Activated naive CD8-positive, alpha-beta T cell treated with anti-CD3 and anti-CD28 coated beads, Interleukin-2, amount 10 ng/mL, durations not matched to agents 7 days and 5 days (primary cell): ENCODE measurements around the gene COX10. TPM values are rescaled to one million over a fixed set of nuclear protein-coding genes. Genes with fewer than 3 reads are reported as not detected.
A peak's percentile ranks its signal among the peaks of the same experiment; 100 is the strongest.
"Not testable (repeated sequence)": the region's sequence is repeated elsewhere in the genome, so short reads cannot be mapped to it uniquely, and the experiment has no call there.

Experiments used
- ATAC-seq: fragments of 150-1000 bp; cut with Tn5 transposase; one replicate; pipeline ENCODE4 v1.10.0; 2021; ENCODE audit warnings: low read depth, moderate library complexity
- POLR2A ChIA-PET: fragments of 350-600 bp; sonication (Branson Sonifier 250); formaldehyde crosslinking; loops from one replicate; lab custom pipeline; 2021; ENCODE audit warnings: antibody characterized with exemption; lab: Charles Lee
- DNase-seq: peaks from one replicate; pipeline ENCODE4 v3.0.0; 2021
- H3K27ac Mint-ChIP-seq: one replicate; pipeline ENCODE4 v1.8.0; 2022; ENCODE audit warnings: mild to moderate bottlenecking, mixed read lengths
- H3K27me3 Mint-ChIP-seq: one replicate; pipeline ENCODE4 v1.8.0; 2022; ENCODE audit warnings: mild to moderate bottlenecking, moderate library complexity, mixed read lengths
- H3K36me3 Mint-ChIP-seq: one replicate; pipeline ENCODE4 v1.8.0; 2021; ENCODE audit warnings: mild to moderate bottlenecking, mixed read lengths
- H3K4me1 Mint-ChIP-seq: one replicate; pipeline ENCODE4 v1.8.0; 2021; ENCODE audit warnings: mixed read lengths
- H3K4me3 Mint-ChIP-seq: one replicate; pipeline ENCODE4 v1.8.0; 2022; ENCODE audit warnings: mild to moderate bottlenecking, moderate library complexity, mixed read lengths
- H3K9me3 Mint-ChIP-seq: one replicate; pipeline ENCODE4 v1.8.0; 2021; ENCODE audit warnings: mixed read lengths
- total RNA-seq, 2 experiments: library from RNA; stranded (reverse); gene quantifications; one replicate each; pipeline ENCODE4 v1.2.3, GENCODE V29; 2021

Gene COX10
- 10 to 100 TPM; 17.1 to 19.8 TPM for total RNA-seq

- Mint-ChIP-seq H3K36me3 (peaks cover 32% of the 10 kb centered on the region), H3K4me1 (peaks cover 32% of the 10 kb centered on the region), H3K27ac (peak within 1 kb of the TSS; percentile 91), H3K4me3 (peak within 1 kb of the TSS; percentile 93), H3K27me3 (no peaks in the 10 kb centered on the region), H3K9me3 (peaks cover 1% of the 10 kb centered on the region)
- peak; percentile 94 for ATAC-seq
- POLR2A ChIA-PET, result interaction anchor here (0.6 to 2.1 kb wide), 5 partner anchors 12 to 232 kb away, joined by 3 to 13 read pairs (median 4); partner anchors contain the start of gene HS3ST3B1
- peak; percentile 87 for DNase-seq
Observed at GRCh38 chr17:14069251-14070021, at the start of gene COX10. Gene COX10 (plus strand): TSS chr17:14069504. CDS start chr17:14069606, 102 bp downstream.

- H3K27me3 Mint-ChIP-seq, POLR2A ChIA-PET, H3K36me3 Mint-ChIP-seq, ATAC-seq, H3K27ac Mint-ChIP-seq, DNase-seq, H3K4me1 Mint-ChIP-seq, H3K4me3 Mint-ChIP-seq, H3K9me3 Mint-ChIP-seq: not testable (repeated sequence)
Observed at GRCh38 chr17:14021651-14022294, 47.5 kb upstream of the COX10 start.

- DNase-seq, H3K4me1 Mint-ChIP-seq, H3K4me3 Mint-ChIP-seq, ATAC-seq, H3K27me3 Mint-ChIP-seq, H3K27ac Mint-ChIP-seq, H3K9me3 Mint-ChIP-seq, POLR2A ChIA-PET: not testable (repeated sequence)
- peaks cover 43% of the 10 kb centered on the region for H3K36me3 Mint-ChIP-seq
Observed at GRCh38 chr17:14029755-14030154, 39.5 kb upstream of the COX10 start.

GRCh38 chr17:14032234-14032633 lies 37.1 kb upstream of the COX10 start:
- no peak for ATAC-seq
- no peak overlapping the region for H3K4me3 Mint-ChIP-seq
- POLR2A ChIA-PET, result no interaction called here
- peaks cover 54% of the 10 kb centered on the region for H3K36me3 Mint-ChIP-seq
- H3K4me1 Mint-ChIP-seq, result peaks cover 2% of the 10 kb centered on the region
- DNase-seq, result no peak
- no peak overlapping the region for H3K27ac Mint-ChIP-seq
- H3K9me3 Mint-ChIP-seq, result peaks cover 1% of the 10 kb centered on the region
- no peaks in the 10 kb centered on the region for H3K27me3 Mint-ChIP-seq

DNA sequence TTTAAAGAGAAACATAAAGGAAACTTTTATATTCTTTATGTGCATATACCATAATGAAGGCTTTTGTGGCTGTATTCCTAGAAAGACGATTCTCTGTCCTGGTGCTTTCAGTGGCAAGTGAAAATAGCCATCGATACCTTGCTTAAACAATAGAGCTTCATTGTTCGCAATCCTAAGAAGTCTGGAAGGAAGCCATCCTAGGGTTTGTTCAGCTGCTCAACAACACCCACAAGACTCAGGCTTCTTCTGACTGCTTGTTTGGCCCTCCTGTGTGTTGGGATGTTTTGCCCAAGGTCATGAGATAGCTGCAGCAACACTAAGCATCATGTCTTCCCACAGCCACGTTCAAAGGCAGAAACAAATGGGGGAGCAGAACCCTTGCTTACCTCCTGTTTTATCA lies 36.1 kb upstream of the COX10 start:
- Mint-ChIP-seq H3K4me1 (peaks cover 8% of the 10 kb centered on the region), H3K36me3 (peaks cover 56% of the 10 kb centered on the region), H3K27me3 (no peaks in the 10 kb centered on the region), H3K9me3 (peaks cover 1% of the 10 kb centered on the region), H3K4me3 (no peak overlapping the region), H3K27ac (no peak overlapping the region)
- DNase-seq, result no peak
- POLR2A ChIA-PET, result no interaction called here
- no peak for ATAC-seq

- Mint-ChIP-seq H3K27ac (no peak overlapping the region), H3K4me1 (peaks cover 11% of the 10 kb centered on the region)
Observed at GRCh38 chr17:14037453-14037852, 31.9 kb upstream of the COX10 start.

GRCh38 chr17:14038206-14038605 lies 31.1 kb upstream of the COX10 start:
- POLR2A ChIA-PET, result no interaction called here

More at GRCh38 chr17:14037453-14037852, 31.9 kb upstream of the COX10 start:
- peaks cover 54% of the 10 kb centered on the region for H3K36me3 Mint-ChIP-seq
- no peaks in the 10 kb centered on the region for H3K9me3 Mint-ChIP-seq
- ATAC-seq (no peak), DNase-seq (no peak)
- POLR2A ChIA-PET, result no interaction called here
- no peaks in the 10 kb centered on the region for H3K27me3 Mint-ChIP-seq
- no peak overlapping the region for H3K4me3 Mint-ChIP-seq

DNA sequence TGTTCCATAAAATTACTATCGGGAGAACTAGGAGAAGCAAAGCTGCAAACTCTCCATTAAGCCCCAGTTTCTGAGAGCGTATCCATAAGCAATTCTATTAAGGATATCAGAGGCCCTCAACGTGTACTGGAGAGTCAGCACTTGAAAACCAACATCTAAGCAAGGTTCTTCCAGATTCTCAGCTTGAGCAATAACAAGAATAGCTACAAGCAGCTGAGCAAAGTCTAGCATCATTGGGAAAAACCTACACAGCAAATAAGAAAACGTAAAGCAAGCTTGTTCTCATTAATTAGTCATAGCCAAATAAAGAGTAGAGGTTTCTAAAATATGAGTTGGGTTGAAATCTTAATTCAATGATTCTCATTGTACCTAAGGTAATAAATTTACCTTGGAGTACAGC lies 26.9 kb upstream of the COX10 start:
- Mint-ChIP-seq H3K36me3 (peaks cover 43% of the 10 kb centered on the region), H3K4me3 (no peak overlapping the region), H3K4me1 (peaks cover 13% of the 10 kb centered on the region), H3K27ac (no peak overlapping the region), H3K9me3 (no peaks in the 10 kb centered on the region), H3K27me3 (no peaks in the 10 kb centered on the region)
- no peak for DNase-seq
- ATAC-seq, result no peak
- POLR2A ChIA-PET, result no interaction called here

More at GRCh38 chr17:14038206-14038605, 31.1 kb upstream of the COX10 start:
- DNase-seq (no peak), ATAC-seq (no peak)
- H3K4me3 Mint-ChIP-seq, result no peak overlapping the region
- H3K36me3 Mint-ChIP-seq, result peaks cover 50% of the 10 kb centered on the region
- H3K9me3 Mint-ChIP-seq, result no peaks in the 10 kb centered on the region
- peaks cover 11% of the 10 kb centered on the region for H3K4me1 Mint-ChIP-seq
- H3K27me3 Mint-ChIP-seq, result no peaks in the 10 kb centered on the region
- H3K27ac Mint-ChIP-seq, result no peak overlapping the region

GRCh38 chr17:14044702-14045101 lies 24.6 kb upstream of the COX10 start:
- POLR2A ChIA-PET, result no interaction called here
- no peak overlapping the region for H3K27ac Mint-ChIP-seq

GRCh38 chr17:14046978-14047377 lies 22.3 kb upstream of the COX10 start:
- POLR2A ChIA-PET, result no interaction called here
- DNase-seq, result no peak
- no peak for ATAC-seq
- Mint-ChIP-seq H3K27me3 (no peaks in the 10 kb centered on the region), H3K4me1 (peaks cover 6% of the 10 kb centered on the region), H3K27ac (no peak overlapping the region), H3K4me3 (no peak overlapping the region), H3K9me3 (no peaks in the 10 kb centered on the region), H3K36me3 (peaks cover 52% of the 10 kb centered on the region)

More at GRCh38 chr17:14044702-14045101, 24.6 kb upstream of the COX10 start:
- peaks cover 6% of the 10 kb centered on the region for H3K4me1 Mint-ChIP-seq
- H3K36me3 Mint-ChIP-seq, result peaks cover 41% of the 10 kb centered on the region
- DNase-seq (no peak), ATAC-seq (no peak)
- no peaks in the 10 kb centered on the region for H3K27me3 Mint-ChIP-seq
- H3K9me3 Mint-ChIP-seq, result no peaks in the 10 kb centered on the region
- H3K4me3 Mint-ChIP-seq, result no peak overlapping the region

DNA sequence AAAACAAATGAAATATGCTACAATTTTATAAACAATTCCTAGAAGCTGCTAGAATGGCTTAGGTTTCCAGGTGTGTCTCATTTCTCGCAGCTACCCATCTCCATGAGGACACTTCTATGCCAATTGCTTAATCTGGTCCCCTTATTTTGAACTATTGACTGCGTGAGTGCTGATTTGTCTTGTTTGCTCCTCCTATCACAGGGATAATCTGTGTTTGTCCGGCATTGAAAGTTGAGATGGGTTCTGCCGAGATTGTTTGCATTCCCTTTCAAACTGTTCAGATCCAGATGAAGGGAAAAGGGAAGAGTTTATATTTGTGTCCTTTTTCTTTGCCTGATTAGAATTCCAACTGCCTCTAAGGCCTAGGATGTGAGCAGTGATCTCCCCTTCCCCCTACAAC lies 21.7 kb upstream of the COX10 start:
- POLR2A ChIA-PET, result interaction anchor here (1.5 kb wide), 1 partner anchor 253 kb away, joined by 4 read pairs; the partner anchor contains the start of gene HS3ST3B1
- no peak for ATAC-seq
- no peaks in the 10 kb centered on the region for H3K27me3 Mint-ChIP-seq
- peaks cover 6% of the 10 kb centered on the region for H3K4me1 Mint-ChIP-seq
- no peaks in the 10 kb centered on the region for H3K9me3 Mint-ChIP-seq
- no peak overlapping the region for H3K4me3 Mint-ChIP-seq
- no peak for DNase-seq
- no peak overlapping the region for H3K27ac Mint-ChIP-seq
- H3K36me3 Mint-ChIP-seq, result peaks cover 48% of the 10 kb centered on the region

- Mint-ChIP-seq H3K4me3 (no peak overlapping the region), H3K27me3 (no peaks in the 10 kb centered on the region), H3K27ac (peak overlapping the region; percentile 36), H3K4me1 (peaks cover 6% of the 10 kb centered on the region), H3K36me3 (peaks cover 51% of the 10 kb centered on the region), H3K9me3 (no peaks in the 10 kb centered on the region)
- ATAC-seq (no peak), DNase-seq (no peak)
- POLR2A ChIA-PET, result interaction anchor here (1.5 kb wide), 1 partner anchor 253 kb away, joined by 4 read pairs; the partner anchor contains the start of gene HS3ST3B1
Observed at GRCh38 chr17:14048169-14048568, 21.1 kb upstream of the COX10 start.

DNA sequence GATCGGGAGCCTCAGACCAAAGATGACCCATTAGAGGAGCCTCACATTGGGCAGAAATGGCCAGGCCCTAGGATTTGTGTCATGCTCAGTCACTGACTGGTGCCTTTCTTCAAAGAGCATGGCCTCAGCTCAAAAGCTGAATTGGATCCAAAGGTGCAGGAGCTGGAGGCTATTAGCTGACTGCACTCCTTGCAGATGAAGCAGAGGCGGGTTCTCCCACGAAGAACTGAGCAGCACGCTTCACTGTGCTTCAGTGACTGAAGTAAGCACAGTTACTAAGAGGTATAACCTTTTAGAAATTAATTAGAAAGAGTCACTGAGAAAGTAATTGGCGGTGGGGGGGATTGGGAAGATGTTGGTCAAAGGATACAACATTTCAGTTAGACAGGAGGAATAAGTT lies 18.7 kb upstream of the COX10 start:
- H3K9me3 Mint-ChIP-seq, result no peaks in the 10 kb centered on the region
- H3K36me3 Mint-ChIP-seq, result peaks cover 38% of the 10 kb centered on the region
- H3K27me3 Mint-ChIP-seq, result no peaks in the 10 kb centered on the region
- ATAC-seq, result no peak
- no peak overlapping the region for H3K4me3 Mint-ChIP-seq
- DNase-seq, result no peak
- no peak overlapping the region for H3K27ac Mint-ChIP-seq
- H3K4me1 Mint-ChIP-seq, result peaks cover 2% of the 10 kb centered on the region
- POLR2A ChIA-PET, result no interaction called here
